Stimulated activated CD8-positive, alpha-beta memory T cell treated with anti-CD3 and anti-CD28 coated beads, Interleukin-2, amount 100 ng/mL, for 48 hours (primary cell): ENCODE results near the gene LRRC18.

Experiments
- DNase-seq, 2 donors: peaks; one replicate each; pipeline ENCODE4 v3.0.0-alpha.2; 2020; ENCODE audit warnings: low read depth in 2 of 2

LRRC18 gene

GRCh38 chr10:48939790-48940325 is at the start of gene LRRC18:
LRRC18 (minus strand) TSS chr10:48939840; CDS start chr10:48914155, 25,685 bp downstream.
- DNase-seq: no peak

- no peak for DNase-seq
These were observed 46.0 kb upstream of the LRRC18 start for GRCh38 chr10:48985621-48986158.

- no peak for DNase-seq
These were observed 44.2 kb upstream of the LRRC18 start for GRCh38 chr10:48983648-48984351.

GRCh38 chr10:48982584-48982983 is 42.9 kb upstream of the LRRC18 start:
- DNase-seq: no peak

- peak; percentile 21 to 23 for DNase-seq
These were observed 41.8 kb upstream of the LRRC18 start for GRCh38 chr10:48981310-48981907.

GRCh38 chr10:48978318-48978717 is 38.7 kb upstream of the LRRC18 start:
- no peak for DNase-seq

GRCh38 chr10:48976196-48976595 is 36.6 kb upstream of the LRRC18 start:
- DNase-seq: no peak

- DNase-seq: no peak
These were observed 35.0 kb upstream of the LRRC18 start for GRCh38 chr10:48974510-48975156.

- DNase-seq: no peak
These were observed 33.4 kb upstream of the LRRC18 start for GRCh38 chr10:48973065-48973464.

GRCh38 chr10:48970654-48971053 is 31.0 kb upstream of the LRRC18 start:
- no peak for DNase-seq

GRCh38 chr10:48970046-48970445 is 30.4 kb upstream of the LRRC18 start:
- DNase-seq: no peak

GRCh38 chr10:48968036-48968435 is 28.4 kb upstream of the LRRC18 start:
- DNase-seq: no peak

- DNase-seq: no peak
These were observed 25.8 kb upstream of the LRRC18 start for GRCh38 chr10:48965460-48965859.

- DNase-seq: no peak
These were observed 24.4 kb upstream of the LRRC18 start for GRCh38 chr10:48964038-48964437.

GRCh38 chr10:48958598-48959190 is 19.1 kb upstream of the LRRC18 start:
- DNase-seq: no peak

GRCh38 chr10:48957361-48958151 is 17.9 kb upstream of the LRRC18 start:
- DNase-seq: no peak

GRCh38 chr10:48951707-48952106 is 12.1 kb upstream of the LRRC18 start:
- no peak for DNase-seq

GRCh38 chr10:48948470-48949037 is 8.9 kb upstream of the LRRC18 start:
- no peak for DNase-seq

- DNase-seq: no peak
These were observed 8.2 kb upstream of the LRRC18 start for GRCh38 chr10:48947690-48948469.

GRCh38 chr10:48946891-48947500 is 7.4 kb upstream of the LRRC18 start:
- no peak for DNase-seq
